Measurements from ENCODE around the gene EGFL7.
A peak's percentile ranks its signal among the peaks of the same experiment; 100 is the strongest.

Gene EGFL7

DNA sequence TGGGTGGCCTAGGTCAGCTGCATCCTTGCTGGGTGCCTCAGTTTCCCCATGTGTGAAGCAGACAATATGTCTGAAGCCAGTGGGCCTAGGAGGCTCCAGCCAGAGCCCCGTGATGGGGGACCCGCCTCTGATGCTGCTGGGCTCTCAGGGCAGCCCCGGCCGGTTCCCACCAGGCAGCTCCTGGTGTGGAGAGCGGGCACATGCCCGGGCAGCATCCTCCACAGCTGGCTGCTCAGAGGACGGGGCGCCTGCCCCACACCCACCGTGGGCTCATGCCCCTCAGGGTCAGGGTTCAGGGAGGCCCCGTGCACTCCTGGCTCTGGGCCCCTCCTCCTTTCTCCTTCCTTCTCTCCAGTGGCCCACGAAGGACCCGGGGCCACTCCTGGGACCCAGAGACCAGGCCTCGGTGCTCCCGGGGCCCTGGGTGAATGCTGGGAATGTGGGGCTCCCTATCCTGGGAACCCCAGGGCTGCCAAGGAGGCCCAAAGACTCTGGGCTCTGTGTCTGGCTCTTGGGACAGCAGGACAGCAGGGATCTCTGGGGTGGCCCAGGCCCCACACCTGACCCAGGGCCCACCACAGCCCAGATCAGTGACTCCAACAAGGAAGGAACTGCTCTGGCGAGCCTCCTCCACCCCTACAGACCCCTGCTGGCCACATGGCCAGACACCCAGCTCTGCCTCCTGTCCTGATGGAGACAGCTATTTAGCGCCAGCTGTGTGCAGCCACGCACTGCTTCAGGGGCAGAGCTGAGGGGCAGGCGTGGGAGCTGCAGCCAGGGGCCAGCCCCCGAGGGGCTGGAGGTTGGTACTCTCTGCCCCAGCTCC lies 39.5 kb upstream of the EGFL7 start:
- H3K4me3 ChIP-seq (ENCODE audit: low read depth, low read length), result no peak overlapping the region
- in situ Hi-C loops (cut with HindIII; ENCODE audit: low pct_ligation_motif_present, low sequenced_read_pairs), result no loop called here
- no peaks in the 10 kb centered on the region for H3K27me3 ChIP-seq (replicated peaks)
- no peak overlapping the region for H3K27ac ChIP-seq
- H3K36me3 ChIP-seq (replicated peaks), result no peaks in the 10 kb centered on the region
- no peak for DNase-seq
- TF ChIP-seq, protein P1, sequence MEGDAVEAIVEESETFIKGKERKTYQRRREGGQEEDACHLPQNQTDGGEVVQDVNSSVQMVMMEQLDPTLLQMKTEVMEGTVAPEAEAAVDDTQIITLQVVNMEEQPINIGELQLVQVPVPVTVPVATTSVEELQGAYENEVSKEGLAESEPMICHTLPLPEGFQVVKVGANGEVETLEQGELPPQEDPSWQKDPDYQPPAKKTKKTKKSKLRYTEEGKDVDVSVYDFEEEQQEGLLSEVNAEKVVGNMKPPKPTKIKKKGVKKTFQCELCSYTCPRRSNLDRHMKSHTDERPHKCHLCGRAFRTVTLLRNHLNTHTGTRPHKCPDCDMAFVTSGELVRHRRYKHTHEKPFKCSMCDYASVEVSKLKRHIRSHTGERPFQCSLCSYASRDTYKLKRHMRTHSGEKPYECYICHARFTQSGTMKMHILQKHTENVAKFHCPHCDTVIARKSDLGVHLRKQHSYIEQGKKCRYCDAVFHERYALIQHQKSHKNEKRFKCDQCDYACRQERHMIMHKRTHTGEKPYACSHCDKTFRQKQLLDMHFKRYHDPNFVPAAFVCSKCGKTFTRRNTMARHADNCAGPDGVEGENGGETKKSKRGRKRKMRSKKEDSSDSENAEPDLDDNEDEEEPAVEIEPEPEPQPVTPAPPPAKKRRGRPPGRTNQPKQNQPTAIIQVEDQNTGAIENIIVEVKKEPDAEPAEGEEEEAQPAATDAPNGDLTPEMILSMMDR (IDR thresholded peaks at IDR 0.05; ENCODE audit: low read depth, low read length, missing control alignments), result peak; percentile 21

DNA sequence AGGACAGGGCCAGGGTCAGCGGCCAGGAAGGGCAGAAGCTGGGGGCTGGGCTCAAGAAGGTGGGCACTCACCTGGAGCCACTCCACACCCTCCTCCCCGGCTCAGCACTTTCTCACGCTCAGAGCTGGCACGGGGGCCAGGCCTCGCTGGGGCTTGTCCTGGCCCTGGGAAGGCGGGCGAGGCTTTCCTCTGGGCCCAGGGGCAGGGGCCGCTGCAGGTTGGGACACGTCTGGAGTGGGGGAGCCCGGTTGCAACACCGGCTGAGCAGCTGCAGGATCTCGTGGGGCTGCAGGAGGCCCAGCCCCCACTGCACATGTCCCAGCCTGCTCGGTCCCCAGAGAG lies 38.9 kb upstream of the EGFL7 start:
- TF ChIP-seq, protein P1 (IDR thresholded peaks at IDR 0.05; ENCODE audit: low read depth, low read length, missing control alignments), result no peak
- H3K27me3 ChIP-seq (replicated peaks), result no peaks in the 10 kb centered on the region
- H3K27ac ChIP-seq, result no peak overlapping the region
- in situ Hi-C loops (cut with HindIII; ENCODE audit: low pct_ligation_motif_present, low sequenced_read_pairs), result no loop called here
- no peaks in the 10 kb centered on the region for H3K36me3 ChIP-seq (replicated peaks)
- H3K4me3 ChIP-seq (ENCODE audit: low read depth, low read length), result no peak overlapping the region
- DNase-seq, result no peak

DNA sequence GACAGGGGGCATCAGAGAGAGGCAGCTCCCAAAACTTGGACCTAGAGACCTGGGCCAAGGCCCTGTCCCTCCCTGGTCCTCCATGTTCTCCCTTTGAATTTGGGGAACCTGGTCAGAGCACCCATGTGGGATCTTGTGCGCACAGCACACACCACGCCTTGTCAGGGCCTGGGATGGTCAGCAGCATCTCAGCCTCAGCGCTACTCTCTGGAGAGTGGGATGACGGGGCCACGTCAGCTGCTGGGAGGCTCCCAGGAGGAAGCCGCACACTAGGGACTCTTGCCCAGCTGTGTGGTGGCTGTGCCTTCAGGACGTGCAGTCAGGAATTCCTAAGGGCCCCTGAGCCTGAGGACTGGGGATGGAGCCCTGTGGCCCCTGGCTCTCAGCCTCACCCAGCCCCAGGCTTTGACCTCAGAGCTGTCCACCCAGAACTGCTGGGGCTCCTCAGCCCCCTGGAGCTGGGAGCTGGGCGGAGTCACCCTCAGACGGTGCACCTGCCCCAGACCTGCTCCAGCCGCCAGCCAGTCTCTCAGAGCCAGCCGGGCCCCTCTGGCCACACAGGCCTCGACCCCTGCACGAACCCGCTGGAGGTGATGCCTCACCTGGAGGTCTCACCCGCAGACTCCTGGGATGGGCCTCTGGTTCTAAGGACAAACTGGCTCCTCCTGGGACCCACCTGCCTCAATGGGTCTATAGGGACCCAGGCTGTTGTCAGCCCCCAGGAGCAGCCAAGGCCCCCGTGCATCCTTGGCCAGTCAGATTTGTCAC lies 38.3 kb upstream of the EGFL7 start:
- no peak for DNase-seq
- in situ Hi-C loops (cut with HindIII; ENCODE audit: low pct_ligation_motif_present, low sequenced_read_pairs), result no loop called here
- no peak overlapping the region for H3K27ac ChIP-seq
- TF ChIP-seq, protein P1 (IDR thresholded peaks at IDR 0.05; ENCODE audit: low read depth, low read length, missing control alignments), result no peak
- H3K4me3 ChIP-seq (ENCODE audit: low read depth, low read length), result no peak overlapping the region
- H3K36me3 ChIP-seq (replicated peaks), result no peaks in the 10 kb centered on the region
- no peaks in the 10 kb centered on the region for H3K27me3 ChIP-seq (replicated peaks)

DNA sequence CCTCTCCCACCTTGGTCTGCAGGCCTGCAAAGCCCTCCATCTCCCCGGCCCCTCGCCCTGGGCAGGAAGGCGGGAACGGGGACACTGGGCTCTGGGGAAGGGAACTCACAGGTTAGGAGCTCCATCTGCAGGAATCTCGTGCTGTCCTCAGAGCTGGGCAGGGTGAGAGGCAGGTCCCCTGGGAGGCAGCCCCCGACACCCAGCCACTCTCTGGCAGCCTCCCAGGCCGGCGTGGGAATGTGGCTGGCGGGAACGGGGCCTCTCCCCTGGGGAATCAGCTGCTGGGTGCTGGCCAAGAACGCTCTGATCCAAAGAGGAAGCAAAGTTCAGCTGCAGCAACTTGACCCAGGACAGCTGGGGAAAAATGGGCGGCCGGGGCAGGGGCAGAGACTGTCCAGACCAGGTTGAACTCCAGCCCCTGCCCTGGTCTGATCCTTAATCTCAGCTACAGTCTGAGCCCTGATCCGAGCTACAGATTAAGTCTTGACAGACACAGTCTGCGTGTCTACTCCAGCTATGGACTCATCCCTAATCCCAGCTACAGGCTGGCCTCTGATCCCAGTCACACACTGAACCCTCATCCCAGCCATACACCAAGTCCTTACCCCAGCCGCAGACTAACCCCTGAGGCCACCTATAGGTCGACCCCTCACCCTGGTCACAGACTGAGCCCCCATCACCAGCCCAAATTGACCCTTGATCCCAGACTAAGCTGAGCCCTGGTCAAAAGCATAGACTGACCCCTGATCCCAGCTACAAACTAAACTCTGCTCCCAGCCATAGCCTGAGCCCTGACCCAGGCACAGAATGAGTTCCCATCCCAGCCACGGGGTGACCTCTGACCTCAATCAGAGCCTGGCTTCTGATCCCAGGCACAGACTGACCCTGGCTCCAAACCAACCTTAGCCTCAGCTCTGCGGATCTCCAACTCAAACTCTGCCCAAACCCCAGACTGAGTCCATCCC lies 37.3 kb upstream of the EGFL7 start:
- TF ChIP-seq, protein P1 (IDR thresholded peaks at IDR 0.05; ENCODE audit: low read depth, low read length, missing control alignments), result peak; percentile 64
- Histone ChIP-seq H3K27me3 (replicated peaks) (no peaks in the 10 kb centered on the region), H3K4me3 (ENCODE audit: low read depth, low read length) (no peak overlapping the region), H3K36me3 (replicated peaks) (no peaks in the 10 kb centered on the region), H3K27ac (no peak overlapping the region)
- peak; percentile 36 for DNase-seq
- in situ Hi-C loops (cut with HindIII; ENCODE audit: low pct_ligation_motif_present, low sequenced_read_pairs), result no loop called here

DNA sequence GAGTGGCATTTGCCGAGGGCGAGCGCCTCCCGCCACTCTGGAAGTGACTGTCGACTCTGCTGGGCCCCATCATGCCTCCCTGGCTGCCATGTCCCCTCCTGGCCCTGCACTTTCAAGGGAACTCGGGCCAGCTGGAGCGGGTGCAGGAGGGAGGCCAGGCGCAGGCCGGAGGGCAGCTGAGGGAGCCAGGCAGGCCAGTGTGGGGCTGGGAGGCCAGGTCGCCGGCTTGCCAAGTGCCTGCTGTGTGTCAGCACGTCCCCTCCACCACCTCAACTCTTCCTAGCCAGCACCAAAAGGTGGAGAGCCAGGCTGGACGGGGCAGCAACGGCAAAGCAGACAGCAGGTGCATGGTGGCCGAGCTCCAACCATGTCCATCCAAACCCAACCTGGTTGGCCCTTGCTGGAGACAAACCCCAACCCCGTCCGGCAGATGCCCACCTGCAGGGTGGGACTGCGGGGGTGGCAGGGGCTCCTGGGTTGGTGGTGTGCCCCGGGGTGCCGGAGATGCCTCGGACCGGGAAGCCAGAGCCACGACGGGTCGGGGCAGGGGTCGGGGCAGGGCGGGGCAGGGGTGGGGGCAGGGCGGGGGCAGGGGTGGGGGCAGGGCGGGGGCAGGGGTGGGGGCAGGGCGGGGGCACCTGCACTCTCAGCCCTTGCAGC lies 36.5 kb upstream of the EGFL7 start:
- H3K27ac ChIP-seq, result no peak overlapping the region
- no peaks in the 10 kb centered on the region for H3K36me3 ChIP-seq (replicated peaks)
- TF ChIP-seq, protein P1 (IDR thresholded peaks at IDR 0.05; ENCODE audit: low read depth, low read length, missing control alignments), result no peak
- no peaks in the 10 kb centered on the region for H3K27me3 ChIP-seq (replicated peaks)
- no peak overlapping the region for H3K4me3 ChIP-seq (ENCODE audit: low read depth, low read length)
- no peak for DNase-seq
- in situ Hi-C loops (cut with HindIII; ENCODE audit: low pct_ligation_motif_present, low sequenced_read_pairs), result no loop called here
